ENCODE measurements around the gene ZDHHC15. TPM values are rescaled to one million over a fixed set of nuclear protein-coding genes. Genes with fewer than 3 reads are reported as not detected.
"Not testable (repeated sequence)": the region's sequence is repeated elsewhere in the genome, so short reads cannot be mapped to it uniquely, and the experiment has no call there.

The ZDHHC15 gene
- total and polyA plus RNA-seq, 10 donors, result 0.13 to 2.6 (median 1.1) TPM

- Histone ChIP-seq H3K4me3 (no peak overlapping the region), H3K27ac (no peak overlapping the region), H3K27me3 (replicated peaks in 1 of 7) (no peaks in the 10 kb centered on the region), H3K36me3 (no peaks in the 10 kb centered on the region), H3K4me1 (no peaks in the 10 kb centered on the region), H3K9me3 (peaks cover 0 to 14% (median 0%) of the 10 kb centered on the region in 8 donors)
- no peak for DNase-seq
- TF ChIP-seq CTCF (IDR thresholded peaks at IDR 0.05 in 8 of 11, conservative IDR thresholded peaks at IDR 0.05 in 3 of 11) (no peak), POLR2A (IDR thresholded peaks at IDR 0.05) (no peak)
- WGBS, 5 donors, result 40 to 81% (median 63%) methylated on average over 1 to 2 of the region's 2 CpGs
- intact Hi-C loops (cut with DNase I; ENCODE audit: low total_unique reads), result no loop called here
Measured at GRCh38 chrX:75546724-75547511, 24.1 kb upstream of the ZDHHC15 start.

GRCh38 chrX:75544786-75545185 lies 21.9 kb upstream of the ZDHHC15 start:
- intact Hi-C loops (cut with DNase I; ENCODE audit: low total_unique reads), result no loop called here
- Histone ChIP-seq H3K4me1 (no peaks in the 10 kb centered on the region), H3K36me3 (no peaks in the 10 kb centered on the region), H3K9me3 (no peaks in the 10 kb centered on the region), H3K27ac (no peak overlapping the region), H3K4me3 (no peak overlapping the region), H3K27me3 (replicated peaks in 1 of 7) (no peaks in the 10 kb centered on the region)
- 38 to 48% (median 44%) methylated on average over 2 of the region's 2 CpGs for WGBS, 5 donors
- no peak for DNase-seq
- TF ChIP-seq POLR2AphosphoS5 (IDR thresholded peaks at IDR 0.05) (no peak), POLR2A (IDR thresholded peaks at IDR 0.05) (no peak), CTCF (IDR thresholded peaks at IDR 0.05 in 8 of 11, conservative IDR thresholded peaks at IDR 0.05 in 3 of 11) (no peak)

GRCh38 chrX:75483933-75484332 lies 38.9 kb downstream of the ZDHHC15 start:
- DNase-seq, result no peak
- no peaks in the 10 kb centered on the region for H3K36me3 ChIP-seq
- H3K27ac ChIP-seq, result no peak overlapping the region
- no peaks in the 10 kb centered on the region for H3K4me1 ChIP-seq
- TF ChIP-seq POLR2AphosphoS5 (IDR thresholded peaks at IDR 0.05) (no peak), CTCF (IDR thresholded peaks at IDR 0.05 in 8 of 11, conservative IDR thresholded peaks at IDR 0.05 in 3 of 11) (no peak), POLR2A (IDR thresholded peaks at IDR 0.05) (no peak)
- no peaks in the 10 kb centered on the region for H3K27me3 ChIP-seq (replicated peaks in 1 of 7)
- peaks cover 0 to 29% (median 15%) of the 10 kb centered on the region in 8 donors for H3K9me3 ChIP-seq
- no peak overlapping the region for H3K4me3 ChIP-seq
- intact Hi-C loops (cut with DNase I; ENCODE audit: low total_unique reads), result no loop called here
- 26 to 73% (median 68%) methylated on average over 1 of the region's 1 CpG for WGBS, 5 donors

GRCh38 chrX:75461780-75462179 lies 61.1 kb downstream of the ZDHHC15 start:
- H3K4me3 ChIP-seq; H3K27me3 ChIP-seq (replicated peaks in 1 of 7); H3K27ac ChIP-seq; DNase-seq; H3K36me3 ChIP-seq; H3K4me1 ChIP-seq; intact Hi-C loops (cut with DNase I; ENCODE audit: low total_unique reads): not testable (repeated sequence)
- peaks cover 9 to 62% (median 42%) of the 10 kb centered on the region in 8 donors for H3K9me3 ChIP-seq

Data from spleen (tissue), 11 donors.